GM19452 (cell line): ENCODE results near the gene AP4E1.
"Not testable (repeated sequence)": the region's sequence is repeated elsewhere in the genome, so short reads cannot be mapped to it uniquely, and the experiment has no call there.

ENCODE experiments used
- ATAC-seq: cut with Tn5 transposase; IDR thresholded peaks from one replicate; pipeline ENCODE4 v1.9.1; 2021; ENCODE audit not compliant: unreplicated experiment

Gene AP4E1

GRCh38 chr15:51016615-51017014 is 108.1 kb downstream of the AP4E1 start:
- no peak for ATAC-seq

- no peak for ATAC-seq
Measured at GRCh38 chr15:51022206-51022605, 113.7 kb downstream of the AP4E1 start.

GRCh38 chr15:51023499-51023898 is 115.0 kb downstream of the AP4E1 start:
- no peak for ATAC-seq

GRCh38 chr15:51024735-51025453 is 116.4 kb downstream of the AP4E1 start:
- ATAC-seq: no peak

- no peak for ATAC-seq
Measured at GRCh38 chr15:51025454-51025846, 117.0 kb downstream of the AP4E1 start.

- no peak for ATAC-seq
Measured at GRCh38 chr15:51030649-51031316, 122.3 kb downstream of the AP4E1 start.

GRCh38 chr15:51037474-51037873 is 129.0 kb downstream of the AP4E1 start:
- ATAC-seq: not testable (repeated sequence)

- no peak for ATAC-seq
Measured at GRCh38 chr15:51038162-51038973, 129.9 kb downstream of the AP4E1 start.

- no peak for ATAC-seq
Measured at GRCh38 chr15:51038974-51039319, 130.5 kb downstream of the AP4E1 start.

- ATAC-seq: no peak
Measured at GRCh38 chr15:51044037-51044727, 135.7 kb downstream of the AP4E1 start.

- no peak for ATAC-seq
Measured at GRCh38 chr15:51046016-51046415, 137.5 kb downstream of the AP4E1 start.

- no peak for ATAC-seq
Measured at GRCh38 chr15:51046799-51047449, 138.4 kb downstream of the AP4E1 start.

GRCh38 chr15:51048308-51048707 is 139.8 kb downstream of the AP4E1 start:
- ATAC-seq: no peak

GRCh38 chr15:51049081-51049480 is 140.6 kb downstream of the AP4E1 start:
- no peak for ATAC-seq

GRCh38 chr15:51051776-51052175 is 143.3 kb downstream of the AP4E1 start:
- no peak for ATAC-seq

- no peak for ATAC-seq
Measured at GRCh38 chr15:51053571-51053970, 145.1 kb downstream of the AP4E1 start.

GRCh38 chr15:51054535-51054934 is 146.1 kb downstream of the AP4E1 start:
- ATAC-seq: no peak
